BE2C (cell line): Measurements from ENCODE around the gene POLD3.

Experiments used
- DNase-seq: peaks from one replicate; pipeline ENCODE4 v3.0.0-alpha.2; 2020
- H3K27me3 ChIP-seq: fragments of 250-450 bp; sonication (Bioruptor Pico); 2 replicates; pipeline ENCODE4 v1.5.1; 2020; ENCODE audit warnings: mild to moderate bottlenecking
- H3K36me3 ChIP-seq: fragments of 250-450 bp; sonication (Bioruptor Pico); 2 replicates; pipeline ENCODE4 v1.5.1; 2020; ENCODE audit warnings: mild to moderate bottlenecking
- H3K4me1 ChIP-seq: fragments of 250-450 bp; sonication (Bioruptor Pico); 2 replicates; pipeline ENCODE4 v1.5.1; 2020
- H3K4me3 ChIP-seq: 2 replicates; pipeline ENCODE4 v1.5.1; 2011; ENCODE audit warnings: low read depth, low read length
- H3K9me3 ChIP-seq: fragments of 250-450 bp; sonication (Bioruptor Pico); 2 replicates; pipeline ENCODE4 v1.5.1; 2020
- CTCF ChIP-seq: IDR thresholded peaks from 2 replicates; pipeline ENCODE4 v1.5.1; 2012; ENCODE audit warnings: mild to moderate bottlenecking, low read depth, low read length

Gene POLD3

GRCh38 chr11:74644081-74644480, 51.7 kb downstream of the POLD3 start:
- no peaks in the 10 kb centered on the region for H3K9me3 ChIP-seq
- no peak overlapping the region for H3K4me3 ChIP-seq
- no peak for TF ChIP-seq CTCF
- DNase-seq: no peak
- H3K36me3 ChIP-seq: peaks cover 18% of the 10 kb centered on the region
- peaks cover 8% of the 10 kb centered on the region for H3K4me1 ChIP-seq
- no peaks in the 10 kb centered on the region for H3K27me3 ChIP-seq

DNA sequence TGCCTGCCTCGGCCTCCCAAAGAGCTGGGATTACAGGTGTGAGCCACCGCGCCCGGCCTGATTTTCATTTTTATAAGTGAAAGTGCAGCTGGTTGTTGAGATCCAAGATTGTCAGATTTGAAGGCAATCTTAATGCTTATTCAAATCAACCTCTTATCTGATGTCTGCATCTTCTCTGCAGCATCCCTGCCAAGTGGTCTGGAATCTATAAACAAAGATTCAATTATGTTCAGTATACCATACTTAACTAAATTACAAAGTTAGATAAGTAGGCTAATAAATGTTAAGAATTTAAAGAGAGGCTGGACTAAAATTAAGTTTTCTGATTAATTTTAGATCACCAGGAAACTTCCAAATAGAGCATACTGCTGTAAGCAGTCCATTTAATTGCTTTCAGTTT, 53.8 kb downstream of the POLD3 start:
- no peaks in the 10 kb centered on the region for H3K27me3 ChIP-seq
- H3K4me1 ChIP-seq: no peaks in the 10 kb centered on the region; the same call in 1 of the 2 replicates
- H3K9me3 ChIP-seq: no peaks in the 10 kb centered on the region
- no peak for DNase-seq
- H3K4me3 ChIP-seq: no peak overlapping the region
- TF ChIP-seq CTCF: no peak
- peaks cover 4% of the 10 kb centered on the region for H3K36me3 ChIP-seq

- no peak for TF ChIP-seq CTCF
- H3K36me3 ChIP-seq: no peaks in the 10 kb centered on the region; the same call in 1 of the 2 replicates
- H3K27me3 ChIP-seq: no peaks in the 10 kb centered on the region
- H3K4me3 ChIP-seq: no peak overlapping the region
- DNase-seq: no peak
- no peaks in the 10 kb centered on the region for H3K4me1 ChIP-seq
- no peaks in the 10 kb centered on the region for H3K9me3 ChIP-seq
Observed at GRCh38 chr11:74646954-74647353, 54.6 kb downstream of the POLD3 start.

- TF ChIP-seq CTCF: no peak
- no peak for DNase-seq
- no peaks in the 10 kb centered on the region; the same call in 1 of the 2 replicates for H3K36me3 ChIP-seq
- no peaks in the 10 kb centered on the region for H3K27me3 ChIP-seq
- no peaks in the 10 kb centered on the region for H3K4me1 ChIP-seq
- H3K4me3 ChIP-seq: no peak overlapping the region
- H3K9me3 ChIP-seq: no peaks in the 10 kb centered on the region
Observed at GRCh38 chr11:74647404-74647803, 55.0 kb downstream of the POLD3 start.

DNA sequence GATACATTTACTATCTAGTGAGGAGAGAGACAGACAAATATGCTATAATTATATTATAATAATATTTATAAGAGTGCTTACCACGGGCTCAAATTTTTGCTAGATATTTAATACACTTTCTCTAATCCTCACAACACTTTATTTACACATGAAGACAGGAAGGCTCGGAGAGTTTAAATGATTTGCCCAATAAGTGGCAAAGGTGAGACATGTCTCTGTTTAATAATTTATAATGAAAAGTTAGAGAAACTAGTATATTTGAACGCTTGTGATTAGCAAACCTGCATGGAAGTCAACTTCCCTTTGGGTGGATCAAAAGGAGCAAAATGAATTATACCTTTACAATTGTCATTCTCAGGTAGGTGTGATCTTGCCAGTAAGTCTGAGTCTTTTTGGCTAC, 55.4 kb downstream of the POLD3 start:
- H3K4me1 ChIP-seq: no peaks in the 10 kb centered on the region

GRCh38 chr11:74648894-74649293, 56.5 kb downstream of the POLD3 start:
- DNase-seq: no peak
- H3K9me3 ChIP-seq: no peaks in the 10 kb centered on the region
- H3K27me3 ChIP-seq: no peaks in the 10 kb centered on the region
- H3K4me1 ChIP-seq: no peaks in the 10 kb centered on the region
- no peak for TF ChIP-seq CTCF
- H3K36me3 ChIP-seq: no peaks in the 10 kb centered on the region; the same call in 1 of the 2 replicates
- H3K4me3 ChIP-seq: no peak overlapping the region

More for the DNA sequence above, 55.4 kb downstream of the POLD3 start:
- DNase-seq: no peak
- Histone ChIP-seq H3K36me3 (no peaks in the 10 kb centered on the region; the same call in none of the 2 replicates), H3K9me3 (no peaks in the 10 kb centered on the region), H3K4me3 (no peak overlapping the region), H3K27me3 (no peaks in the 10 kb centered on the region)
- no peak for TF ChIP-seq CTCF
